NCI-H446 treated with DMSO at 0.1 percent for 48 hours (cell line): ENCODE data around the gene VEGFA.

Experiments used
- DNase-seq: peaks from one replicate; lab custom pipeline; 2025; lab: John Stamatoyannopoulos, UW

Gene VEGFA

DNA sequence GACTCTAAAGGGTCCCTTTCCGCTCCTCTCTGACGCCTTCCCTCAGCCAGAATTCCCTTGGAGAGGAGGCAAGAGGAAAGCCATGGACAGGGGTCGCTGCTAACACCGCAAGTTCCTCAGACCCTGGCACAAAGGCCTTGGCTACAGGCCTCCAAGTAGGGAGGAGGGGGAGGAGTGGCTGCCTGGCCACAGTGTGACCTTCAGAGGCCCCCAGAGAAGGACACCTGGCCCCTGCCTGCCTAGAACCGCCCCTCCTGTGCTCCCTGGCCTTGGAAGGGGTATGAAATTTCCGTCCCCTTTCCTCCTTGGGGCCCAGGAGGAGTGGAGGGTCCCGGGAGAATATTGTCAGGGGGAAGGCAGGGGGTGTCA lies 2.7 kb downstream of the VEGFA start:
- no peak for DNase-seq

DNA sequence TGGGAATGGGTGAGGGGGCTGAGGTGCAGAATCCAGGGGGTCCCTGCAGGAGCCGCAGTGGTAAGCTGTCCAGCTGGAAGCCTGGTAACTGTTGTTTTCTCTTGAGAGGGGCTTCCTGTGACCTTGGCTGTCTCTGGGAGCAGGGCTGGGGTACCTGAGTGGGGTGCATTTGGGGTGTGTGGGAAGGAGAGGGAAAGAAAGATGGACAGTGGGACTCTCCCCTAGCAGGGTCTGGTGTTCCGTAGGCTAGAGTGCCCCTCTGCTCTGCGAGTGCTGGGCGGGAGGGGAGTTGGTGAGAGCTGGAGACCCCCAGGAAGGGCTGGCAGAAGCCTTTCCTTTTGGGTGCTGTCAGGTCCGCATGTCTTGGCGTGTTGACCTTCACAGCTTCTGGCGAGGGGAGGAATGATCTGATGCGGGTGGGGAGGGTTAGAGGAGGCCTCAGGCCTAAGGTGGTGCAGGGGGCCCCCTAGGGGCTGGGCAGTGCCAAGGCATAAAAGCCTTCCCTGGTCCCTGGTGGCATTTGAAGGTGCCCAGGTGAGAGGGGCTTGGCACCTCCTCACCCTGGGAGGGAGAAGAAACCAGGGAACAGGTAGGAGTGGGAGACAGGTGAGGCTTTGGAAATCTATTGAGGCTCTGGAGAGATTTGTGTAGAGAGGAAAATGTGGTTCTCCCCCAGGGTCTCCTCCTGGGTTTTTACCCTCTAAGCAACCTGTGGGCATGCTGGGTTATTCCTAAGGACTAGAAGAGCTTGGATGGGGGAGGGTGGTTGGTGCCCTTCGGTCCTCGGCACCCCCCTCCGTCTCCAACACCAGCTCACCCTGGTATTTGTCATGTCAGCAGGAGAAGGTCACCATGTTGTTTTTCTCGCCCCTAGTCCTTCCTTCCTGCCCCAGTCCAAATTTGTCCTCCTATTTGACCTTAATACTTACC lies 3.3 kb downstream of the VEGFA start:
- DNase-seq, result peak; percentile 17

DNA sequence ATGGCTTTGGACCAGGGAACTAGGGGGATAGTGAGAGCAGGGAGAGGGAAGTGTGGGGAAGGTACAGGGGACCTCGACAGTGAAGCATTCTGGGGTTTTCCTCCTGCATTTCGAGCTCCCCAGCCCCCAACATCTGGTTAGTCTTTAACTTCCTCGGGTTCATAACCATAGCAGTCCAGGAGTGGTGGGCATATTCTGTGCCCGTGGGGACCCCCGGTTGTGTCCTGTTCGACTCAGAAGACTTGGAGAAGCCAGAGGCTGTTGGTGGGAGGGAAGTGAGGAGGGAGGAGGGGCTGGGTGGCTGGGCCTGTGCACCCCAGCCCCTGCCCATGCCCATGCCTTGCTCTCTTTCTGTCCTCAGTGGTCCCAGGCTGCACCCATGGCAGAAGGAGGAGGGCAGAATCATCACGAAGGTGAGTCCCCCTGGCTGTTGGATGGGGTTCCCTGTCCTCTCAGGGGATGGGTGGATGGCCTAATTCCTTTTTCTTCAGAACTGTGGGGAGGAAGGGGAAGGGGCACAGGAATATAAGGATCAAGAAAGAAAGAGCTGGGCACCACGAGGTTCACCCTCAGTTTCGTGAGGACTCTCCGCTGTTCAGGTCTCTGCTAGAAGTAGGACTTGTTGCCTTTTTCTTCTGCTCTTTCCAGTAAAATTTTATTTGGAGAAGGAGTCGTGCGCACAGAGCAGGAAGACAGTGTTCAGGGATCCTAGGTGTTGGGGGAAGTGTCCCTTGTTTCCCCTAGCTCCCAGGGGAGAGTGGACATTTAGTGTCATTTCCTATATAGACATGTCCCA lies 4.2 kb downstream of the VEGFA start:
- no peak for DNase-seq

DNA sequence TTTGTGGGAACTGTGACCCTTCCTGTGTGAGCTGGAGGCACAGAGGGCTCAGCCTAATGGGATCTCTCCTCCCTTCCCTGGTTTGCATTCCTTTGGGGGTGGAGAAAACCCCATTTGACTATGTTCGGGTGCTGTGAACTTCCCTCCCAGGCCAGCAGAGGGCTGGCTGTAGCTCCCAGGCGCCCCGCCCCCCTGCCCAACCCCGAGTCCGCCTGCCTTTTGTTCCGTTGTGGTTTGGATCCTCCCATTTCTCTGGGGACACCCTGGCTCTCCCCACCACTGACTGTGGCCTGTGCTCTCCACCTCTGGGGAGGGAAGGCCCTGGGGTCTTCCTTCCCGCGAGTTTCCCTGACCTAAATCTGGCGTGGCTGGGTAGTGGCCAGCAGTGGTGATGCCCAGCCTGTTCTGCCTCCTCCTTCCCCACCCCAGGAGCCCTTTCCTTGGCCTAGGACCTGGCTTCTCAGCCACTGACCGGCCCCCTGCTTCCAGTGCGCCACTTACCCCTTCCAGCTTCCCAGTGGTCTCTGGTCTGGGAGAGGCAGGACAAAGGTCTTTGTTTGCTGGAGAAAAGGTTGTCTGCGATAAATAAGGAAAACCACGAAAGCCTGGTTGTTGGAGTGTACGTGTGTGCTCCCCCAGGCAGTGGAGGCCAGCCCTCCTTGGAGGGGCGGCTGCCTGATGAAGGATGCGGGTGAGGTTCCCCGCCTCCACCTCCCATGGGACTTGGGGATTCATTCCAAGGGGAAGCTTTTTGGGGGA lies 4.9 kb downstream of the VEGFA start:
- no peak for DNase-seq

DNA sequence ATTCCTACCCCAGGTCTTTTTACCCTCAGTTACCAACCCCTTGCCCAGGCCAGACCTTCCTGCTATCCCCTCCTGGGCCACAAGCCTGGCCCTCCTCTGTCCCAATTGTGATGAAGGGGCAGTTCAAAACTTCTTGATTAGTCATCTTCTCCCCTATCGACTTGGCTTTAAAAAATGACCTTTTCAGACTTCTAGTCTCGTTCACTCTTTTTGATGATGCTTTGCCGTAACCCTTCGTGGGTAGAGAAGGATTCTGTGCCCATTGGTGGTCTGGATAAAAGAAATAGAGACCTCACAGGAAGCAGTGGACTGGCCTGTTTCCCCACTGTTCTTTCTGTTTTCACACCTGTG lies 5.5 kb downstream of the VEGFA start:
- no peak for DNase-seq

DNA sequence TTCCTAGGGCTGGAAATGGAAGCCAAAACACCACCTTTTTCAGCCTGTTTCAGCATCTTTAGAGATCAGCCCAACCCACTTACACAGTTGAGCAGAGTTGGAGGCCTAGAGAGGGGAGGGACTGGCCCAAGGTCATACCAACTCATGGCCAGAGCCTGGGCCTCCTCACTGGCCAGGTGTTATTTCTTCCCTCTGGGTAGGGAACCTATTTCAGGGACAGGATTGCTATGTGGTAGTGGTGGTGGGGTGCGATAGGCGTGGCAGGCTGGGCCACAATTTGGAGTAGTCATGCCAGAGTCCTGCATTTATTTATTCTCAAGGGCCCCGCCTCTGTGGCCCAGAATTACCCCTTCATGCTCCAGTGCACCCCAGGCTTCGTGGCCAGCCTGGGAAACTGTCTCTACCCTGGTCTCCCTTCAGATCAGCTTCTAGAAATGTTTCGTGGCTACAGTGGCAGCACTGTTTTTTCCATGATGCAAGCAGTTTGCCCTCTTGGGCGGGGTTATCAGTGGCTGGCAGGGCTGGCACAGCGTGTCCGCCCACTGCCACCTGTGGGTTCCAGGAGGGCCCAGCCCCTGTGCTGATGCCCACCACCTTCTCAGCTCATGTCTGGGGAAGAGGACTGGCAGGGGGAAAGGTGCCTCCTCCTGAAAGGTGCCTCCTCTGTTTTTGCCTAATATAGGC lies 6.2 kb downstream of the VEGFA start:
- DNase-seq, result no peak

DNA sequence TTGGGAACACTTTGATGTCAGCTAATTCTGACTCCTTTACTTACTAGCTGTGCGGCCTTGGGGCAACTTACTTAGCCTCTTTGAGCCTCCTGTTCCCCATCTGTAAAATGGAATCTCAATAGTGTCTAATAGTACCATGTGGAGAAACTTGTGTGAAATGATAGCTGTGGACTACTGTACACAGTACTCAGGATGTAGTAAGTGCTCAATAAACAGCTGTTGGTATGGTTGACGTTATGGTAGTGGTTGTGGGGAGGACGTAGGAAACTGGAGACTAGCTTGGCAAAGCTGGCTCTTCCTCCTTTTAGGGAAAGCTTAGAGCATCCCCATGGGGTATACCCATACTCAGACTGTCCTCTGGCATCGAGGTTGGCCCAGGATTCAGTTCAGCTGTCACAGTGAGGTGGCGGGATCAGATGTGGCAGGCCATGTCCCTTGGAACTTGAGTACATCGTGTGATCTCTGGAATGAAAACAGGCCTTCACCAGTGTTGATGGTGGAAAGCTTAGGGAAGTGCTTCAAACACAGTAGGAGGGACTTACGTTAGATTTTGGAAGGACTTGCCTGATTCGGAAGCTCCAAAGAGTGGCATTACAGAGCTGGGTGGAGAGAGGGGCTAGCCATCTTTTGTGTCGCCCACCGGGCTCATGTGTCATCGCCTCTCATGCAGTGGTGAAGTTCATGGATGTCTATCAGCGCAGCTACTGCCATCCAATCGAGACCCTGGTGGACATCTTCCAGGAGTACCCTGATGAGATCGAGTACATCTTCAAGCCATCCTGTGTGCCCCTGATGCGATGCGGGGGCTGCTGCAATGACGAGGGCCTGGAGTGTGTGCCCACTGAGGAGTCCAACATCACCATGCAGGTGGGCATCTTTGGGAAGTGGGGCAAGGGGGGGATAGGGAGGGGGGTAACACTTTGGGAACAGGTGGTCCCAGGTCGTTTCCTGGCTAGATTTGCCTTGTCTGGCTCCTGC lies 7.1 kb downstream of the VEGFA start:
- DNase-seq, result no peak

DNA sequence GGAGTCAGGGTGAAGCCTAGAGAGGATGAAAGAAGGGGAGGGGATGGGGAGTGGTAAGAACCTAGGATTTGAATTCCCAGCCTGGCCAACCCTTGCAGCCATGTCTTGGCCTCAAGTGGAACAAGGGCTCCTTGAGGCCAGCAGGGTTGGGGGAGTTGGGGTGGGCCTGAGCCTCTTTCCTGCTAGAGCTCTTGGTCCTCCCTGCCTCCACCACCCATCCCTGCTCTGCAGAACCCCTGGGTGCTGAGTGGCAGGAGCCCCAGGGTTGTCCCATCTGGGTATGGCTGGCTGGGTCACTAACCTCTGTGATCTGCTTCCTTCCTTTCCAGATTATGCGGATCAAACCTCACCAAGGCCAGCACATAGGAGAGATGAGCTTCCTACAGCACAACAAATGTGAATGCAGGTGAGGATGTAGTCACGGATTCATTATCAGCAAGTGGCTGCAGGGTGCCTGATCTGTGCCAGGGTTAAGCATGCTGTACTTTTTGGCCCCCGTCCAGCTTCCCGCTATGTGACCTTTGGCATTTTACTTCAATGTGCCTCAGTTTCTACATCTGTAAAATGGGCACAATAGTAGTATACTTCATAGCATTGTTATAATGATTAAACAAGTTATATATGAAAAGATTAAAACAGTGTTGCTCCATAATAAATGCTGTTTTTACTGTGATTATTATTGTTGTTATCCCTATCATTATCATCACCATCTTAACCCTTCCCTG lies 8.3 kb downstream of the VEGFA start:
- no peak for DNase-seq

DNA sequence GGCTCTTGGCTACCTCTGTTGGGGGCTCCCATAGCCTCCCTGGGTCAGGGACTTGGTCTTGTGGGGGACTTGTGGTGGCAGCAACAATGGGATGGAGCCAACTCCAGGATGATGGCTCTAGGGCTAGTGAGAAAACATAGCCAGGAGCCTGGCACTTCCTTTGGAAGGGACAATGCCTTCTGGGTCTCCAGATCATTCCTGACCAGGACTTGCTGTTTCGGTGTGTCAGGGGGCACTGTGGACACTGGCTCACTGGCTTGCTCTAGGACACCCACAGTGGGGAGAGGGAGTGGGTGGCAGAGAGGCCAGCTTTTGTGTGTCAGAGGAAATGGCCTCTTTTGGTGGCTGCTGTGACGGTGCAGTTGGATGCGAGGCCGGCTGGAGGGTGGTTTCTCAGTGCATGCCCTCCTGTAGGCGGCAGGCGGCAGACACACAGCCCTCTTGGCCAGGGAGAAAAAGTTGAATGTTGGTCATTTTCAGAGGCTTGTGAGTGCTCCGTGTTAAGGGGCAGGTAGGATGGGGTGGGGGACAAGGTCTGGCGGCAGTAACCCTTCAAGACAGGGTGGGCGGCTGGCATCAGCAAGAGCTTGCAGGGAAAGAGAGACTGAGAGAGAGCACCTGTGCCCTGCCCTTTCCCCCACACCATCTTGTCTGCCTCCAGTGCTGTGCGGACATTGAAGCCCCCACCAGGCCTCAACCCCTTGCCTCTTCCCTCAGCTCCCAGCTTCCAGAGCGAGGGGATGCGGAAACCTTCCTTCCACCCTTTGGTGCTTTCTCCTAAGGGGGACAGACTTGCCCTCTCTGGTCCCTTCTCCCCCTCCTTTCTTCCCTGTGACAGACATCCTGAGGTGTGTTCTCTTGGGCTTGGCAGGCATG lies 9.2 kb downstream of the VEGFA start:
- no peak for DNase-seq

DNA sequence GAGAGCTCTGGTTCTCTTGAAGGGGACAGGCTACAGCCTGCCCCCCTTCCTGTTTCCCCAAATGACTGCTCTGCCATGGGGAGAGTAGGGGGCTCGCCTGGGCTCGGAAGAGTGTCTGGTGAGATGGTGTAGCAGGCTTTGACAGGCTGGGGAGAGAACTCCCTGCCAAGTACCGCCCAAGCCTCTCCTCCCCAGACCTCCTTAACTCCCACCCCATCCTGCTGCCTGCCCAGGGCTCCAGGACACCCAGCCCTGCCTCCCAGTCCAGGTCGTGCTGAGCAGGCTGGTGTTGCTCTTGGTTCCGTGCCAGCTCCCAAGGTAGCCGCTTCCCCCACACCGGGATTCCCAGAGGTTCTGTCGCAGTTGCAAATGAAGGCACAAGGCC lies 9.8 kb downstream of the VEGFA start:
- DNase-seq, result no peak

DNA sequence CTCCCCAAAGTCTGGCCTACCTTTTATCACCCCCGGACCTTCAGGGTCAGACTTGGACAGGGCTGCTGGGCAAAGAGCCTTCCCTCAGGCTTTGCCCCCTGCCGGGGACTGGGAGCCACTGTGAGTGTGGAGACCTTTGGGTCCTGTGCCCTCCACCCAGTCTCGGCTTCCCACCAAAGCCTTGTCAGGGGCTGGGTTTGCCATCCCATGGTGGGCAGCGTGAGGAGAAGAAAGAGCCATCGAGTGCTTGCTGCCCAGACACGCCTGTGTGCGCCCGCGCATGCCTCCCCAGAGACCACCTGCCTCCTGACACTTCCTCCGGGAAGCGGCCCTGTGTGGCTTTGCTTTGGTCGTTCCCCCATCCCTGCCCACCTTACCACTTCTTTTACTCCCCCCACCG lies 10.3 kb downstream of the VEGFA start:
- DNase-seq, result no peak

DNA sequence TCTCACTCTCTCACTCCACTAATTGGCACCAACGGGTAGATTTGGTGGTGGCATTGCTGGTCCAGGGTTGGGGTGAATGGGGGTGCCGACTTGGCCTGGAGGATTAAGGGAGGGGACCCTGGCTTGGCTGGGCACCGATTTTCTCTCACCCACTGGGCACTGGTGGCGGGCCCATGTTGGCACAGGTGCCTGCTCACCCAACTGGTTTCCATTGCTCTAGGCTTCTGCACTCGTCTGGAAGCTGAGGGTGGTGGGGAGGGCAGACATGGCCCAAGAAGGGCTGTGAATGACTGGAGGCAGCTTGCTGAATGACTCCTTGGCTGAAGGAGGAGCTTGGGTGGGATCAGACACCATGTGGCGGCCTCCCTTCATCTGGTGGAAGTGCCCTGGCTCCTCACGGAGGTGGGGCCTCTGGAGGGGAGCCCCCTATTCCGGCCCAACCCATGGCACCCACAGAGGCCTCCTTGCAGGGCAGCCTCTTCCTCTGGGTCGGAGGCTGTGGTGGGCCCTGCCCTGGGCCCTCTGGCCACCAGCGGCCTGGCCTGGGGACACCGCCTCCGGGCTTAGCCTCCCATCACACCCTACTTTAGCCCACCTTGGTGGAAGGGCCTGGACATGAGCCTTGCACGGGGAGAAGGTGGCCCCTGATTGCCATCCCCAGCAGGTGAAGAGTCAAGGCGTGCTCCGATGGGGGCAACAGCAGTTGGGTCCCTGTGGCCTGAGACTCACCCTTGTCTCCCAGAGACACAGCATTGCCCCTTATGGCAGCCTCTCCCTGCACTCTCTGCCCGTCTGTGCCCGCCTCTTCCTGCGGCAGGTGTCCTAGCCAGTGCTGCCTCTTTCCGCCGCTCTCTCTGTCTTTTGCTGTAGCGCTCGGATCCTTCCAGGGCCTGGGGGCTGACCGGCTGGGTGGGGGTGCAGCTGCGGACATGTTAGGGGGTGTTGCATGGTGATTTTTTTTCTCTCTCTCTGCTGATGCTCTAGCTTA lies 11.2 kb downstream of the VEGFA start:
- no peak for DNase-seq

DNA sequence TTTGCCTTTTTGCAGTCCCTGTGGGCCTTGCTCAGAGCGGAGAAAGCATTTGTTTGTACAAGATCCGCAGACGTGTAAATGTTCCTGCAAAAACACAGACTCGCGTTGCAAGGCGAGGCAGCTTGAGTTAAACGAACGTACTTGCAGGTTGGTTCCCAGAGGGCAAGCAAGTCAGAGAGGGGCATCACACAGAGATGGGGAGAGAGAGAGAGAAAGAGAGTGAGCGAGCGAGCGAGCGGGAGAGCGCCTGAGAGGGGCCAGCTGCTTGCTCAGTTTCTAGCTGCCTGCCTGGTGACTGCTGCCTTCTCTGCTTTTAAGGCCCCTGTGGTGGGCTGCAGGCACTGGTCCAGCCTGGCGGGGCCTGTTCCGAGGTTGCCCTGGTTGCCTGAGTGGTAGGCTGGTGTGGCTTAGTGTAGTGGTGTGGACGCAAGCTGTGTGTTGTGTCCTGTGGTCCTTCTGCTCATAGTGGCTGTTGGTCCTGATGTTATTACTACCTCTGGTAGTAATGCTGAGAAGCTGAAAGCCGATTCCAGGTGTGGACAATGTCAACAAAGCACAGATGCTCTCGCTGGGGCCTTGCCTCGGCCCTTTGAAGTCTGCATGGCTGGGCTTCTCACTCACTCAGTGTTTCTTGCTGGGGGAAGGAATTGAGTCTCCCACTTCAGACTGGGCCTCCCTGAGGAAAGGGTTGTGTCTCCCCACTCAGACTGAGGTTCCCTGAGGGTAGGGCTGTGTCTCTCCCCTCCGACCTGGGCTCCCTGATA lies 12.1 kb downstream of the VEGFA start:
- no peak for DNase-seq

DNA sequence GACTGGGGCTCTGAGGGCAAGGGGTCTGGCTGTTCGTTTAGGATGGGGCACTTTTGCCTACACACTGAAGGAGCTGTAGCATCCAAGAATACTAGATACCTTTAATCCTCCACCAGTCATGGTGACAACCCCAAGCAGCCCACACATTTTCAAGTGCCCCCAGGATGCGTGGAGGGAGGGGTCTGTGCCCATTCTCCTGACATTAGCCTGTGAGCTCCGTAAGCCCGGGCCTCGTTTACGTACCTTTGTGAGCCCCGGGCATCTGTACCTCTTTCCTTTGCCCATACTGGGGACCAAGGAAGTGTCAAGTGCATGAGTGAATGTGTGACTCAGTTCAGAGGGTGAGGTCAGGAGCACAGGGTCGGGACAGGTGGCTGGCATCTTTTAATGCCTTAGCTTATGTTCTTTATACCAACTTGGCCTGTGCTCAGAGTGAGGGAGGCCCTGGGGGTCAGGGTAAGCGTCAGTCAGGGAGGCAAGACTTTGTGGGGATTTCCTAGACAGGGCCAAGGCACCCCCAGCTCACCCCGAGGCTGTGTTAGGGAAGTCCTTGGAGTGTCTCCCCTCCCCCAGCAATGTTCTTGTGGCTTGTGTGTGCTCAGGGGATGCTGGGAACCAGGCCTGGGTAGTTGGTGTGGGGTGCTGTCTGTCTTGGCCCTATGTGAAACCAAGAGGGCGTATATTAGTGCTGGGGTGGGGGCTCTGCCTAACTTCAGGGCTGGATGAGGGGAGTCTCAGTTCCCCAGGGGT lies 12.9 kb downstream of the VEGFA start:
- no peak for DNase-seq

DNA sequence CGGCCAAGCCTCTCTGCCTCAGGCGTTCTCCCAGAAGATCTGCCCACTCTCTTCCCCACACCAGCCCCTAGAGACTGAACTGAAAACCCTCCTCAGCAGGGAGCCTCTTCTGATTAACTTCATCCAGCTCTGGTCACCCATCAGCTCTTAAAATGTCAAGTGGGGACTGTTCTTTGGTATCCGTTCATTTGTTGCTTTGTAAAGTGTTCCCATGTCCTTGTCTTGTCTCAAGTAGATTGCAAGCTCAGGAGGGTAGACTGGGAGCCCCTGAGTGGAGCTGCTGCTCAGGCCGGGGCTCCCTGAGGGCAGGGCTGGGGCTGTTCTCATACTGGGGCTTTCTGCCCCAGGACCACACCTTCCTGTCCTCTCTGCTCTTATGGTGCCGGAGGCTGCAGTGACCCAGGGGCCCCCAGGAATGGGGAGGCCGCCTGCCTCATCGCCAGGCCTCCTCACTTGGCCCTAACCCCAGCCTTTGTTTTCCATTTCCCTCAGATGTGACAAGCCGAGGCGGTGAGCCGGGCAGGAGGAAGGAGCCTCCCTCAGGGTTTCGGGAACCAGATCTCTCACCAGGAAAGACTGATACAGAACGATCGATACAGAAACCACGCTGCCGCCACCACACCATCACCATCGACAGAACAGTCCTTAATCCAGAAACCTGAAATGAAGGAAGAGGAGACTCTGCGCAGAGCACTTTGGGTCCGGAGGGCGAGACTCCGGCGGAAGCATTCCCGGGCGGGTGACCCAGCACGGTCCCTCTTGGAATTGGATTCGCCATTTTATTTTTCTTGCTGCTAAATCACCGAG lies 14.2 kb downstream of the VEGFA start:
- no peak for DNase-seq
